OCI-LY1 (cell line): ENCODE results near the gene BRD1.

Experiments
- H2AFZ ChIP-seq: fragments of 200-600 bp; sonication (generic), shearing (Covaris generic); 2 replicates; pipeline ENCODE4 v1.6.0; 2014; ENCODE audit warnings: antibody characterized with exemption, mild to moderate bottlenecking, low read length
- H3F3A ChIP-seq: fragments of 200-600 bp; sonication (generic), shearing (Covaris generic); 2 replicates; pipeline ENCODE4 v1.6.0; 2014; ENCODE audit warnings: mild to moderate bottlenecking, antibody characterized with exemption, low read length, moderate library complexity; ENCODE audit not compliant: insufficient read depth
- H3K27ac ChIP-seq: fragments of 200-600 bp; sonication (generic); 2 replicates; pipeline ENCODE4 v1.5.1; 2014; ENCODE audit warnings: low read length, mixed run types, mild to moderate bottlenecking, low read depth; ENCODE audit not compliant: poor library complexity, severe bottlenecking
- H3K27me3 ChIP-seq: fragments of 200-600 bp; sonication (generic); 2 replicates; pipeline ENCODE4 v1.6.0; 2014; ENCODE audit warnings: antibody characterized with exemption, mild to moderate bottlenecking, low read length, moderate library complexity; ENCODE audit not compliant: insufficient read depth
- H3K36me3 ChIP-seq: fragments of 200-600 bp; sonication (generic); 2 replicates; pipeline ENCODE4 v1.6.1; 2014; ENCODE audit warnings: mild to moderate bottlenecking, antibody characterized with exemption, low read length, moderate library complexity, mixed read lengths; ENCODE audit not compliant: insufficient read depth
- H3K4me1 ChIP-seq: fragments of 200-600 bp; sonication (generic); 2 replicates; pipeline ENCODE4 v1.5.1; 2014; ENCODE audit warnings: mild to moderate bottlenecking, low read length, moderate library complexity; ENCODE audit not compliant: insufficient read depth, severe bottlenecking
- H3K4me2 ChIP-seq: fragments of 200-600 bp; sonication (generic), shearing (Covaris generic); 2 replicates; pipeline ENCODE4 v1.6.1; 2014; ENCODE audit warnings: low read length
- H3K4me3 ChIP-seq: fragments of 200-600 bp; sonication (generic); 2 replicates; pipeline ENCODE4 v1.5.1; 2014; ENCODE audit warnings: low read length, low read depth, mild to moderate bottlenecking, mixed read lengths; ENCODE audit not compliant: poor library complexity, severe bottlenecking
- H3K79me2 ChIP-seq: fragments of 200-600 bp; shearing (Covaris generic); 2 replicates; pipeline ENCODE4 v1.6.1; 2016; ENCODE audit warnings: mixed run types, low read length, mixed read lengths; ENCODE audit not compliant: insufficient read depth
- H3K9ac ChIP-seq: fragments of 200-600 bp; sonication (generic), shearing (Covaris generic); 2 replicates; pipeline ENCODE4 v1.6.1; 2014; ENCODE audit warnings: mild to moderate bottlenecking, low read length, mixed read lengths
- H3K9me2 ChIP-seq: fragments of 200-600 bp; sonication (generic), shearing (Covaris generic); 2 replicates; pipeline ENCODE4 v1.6.1; 2014; ENCODE audit warnings: low read depth, mild to moderate bottlenecking, low read length, mixed read lengths
- H3K9me3 ChIP-seq: fragments of 200-600 bp; shearing (Covaris generic); 2 replicates; pipeline ENCODE4 v1.6.1; 2014; ENCODE audit warnings: low read length, mixed read lengths
- H4K20me1 ChIP-seq: fragments of 200-600 bp; sonication (generic), shearing (Covaris generic); 2 replicates; pipeline ENCODE4 v1.6.0; 2016; ENCODE audit warnings: mild to moderate bottlenecking, low read length; ENCODE audit not compliant: insufficient read depth
- EZH2 ChIP-seq: fragments of 200-600 bp; sonication (generic), shearing (Covaris generic); IDR thresholded peaks from 2 replicates; pipeline ENCODE4 v1.8.0; 2017; ENCODE audit warnings: borderline replicate concordance, mixed run types, mild to moderate bottlenecking, antibody characterized with exemption, low read length, moderate library complexity, mixed read lengths
- TF ChIP-seq, protein P1 (sequence below): fragments of 200-600 bp; sonication (generic), shearing (Covaris generic); IDR thresholded peaks from 2 replicates; pipeline ENCODE4 v1.5.1; 2017; ENCODE audit warnings: mild to moderate bottlenecking, antibody characterized with exemption, low read length, moderate library complexity, mixed read lengths

Gene BRD1

DNA sequence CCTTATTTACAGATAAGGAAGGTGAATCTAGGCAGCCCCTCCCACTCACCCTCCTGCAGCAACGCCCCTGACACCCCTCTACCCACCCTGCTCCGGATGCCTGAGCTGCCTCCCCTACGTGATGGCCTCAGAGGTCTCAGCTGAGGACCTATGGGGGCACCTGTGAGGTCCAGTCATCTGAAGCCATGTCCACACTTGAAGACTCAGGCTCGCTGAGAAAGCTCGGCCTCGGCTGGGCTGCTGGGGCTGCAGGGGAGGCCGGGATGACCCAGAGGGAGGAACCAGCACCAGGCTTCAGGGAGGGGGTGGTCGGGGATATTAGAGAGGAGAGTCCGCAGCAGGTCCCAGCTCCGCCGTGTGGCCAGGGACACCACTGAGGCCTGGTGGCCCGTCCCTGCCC is 92.8 kb downstream of the BRD1 start:
- H3K9ac ChIP-seq, result no peak overlapping the region
- no peaks in the 10 kb centered on the region for H4K20me1 ChIP-seq
- no peaks in the 10 kb centered on the region for H3K9me2 ChIP-seq
- no peak overlapping the region for H3K27ac ChIP-seq
- no peak overlapping the region for H3K4me3 ChIP-seq
- no peaks in the 10 kb centered on the region for H3K4me1 ChIP-seq
- H3F3A ChIP-seq, result no peaks in the 10 kb centered on the region
- H3K79me2 ChIP-seq, result no peaks in the 10 kb centered on the region
- H3K4me2 ChIP-seq, result no peak overlapping the region
- TF ChIP-seq, protein P1, sequence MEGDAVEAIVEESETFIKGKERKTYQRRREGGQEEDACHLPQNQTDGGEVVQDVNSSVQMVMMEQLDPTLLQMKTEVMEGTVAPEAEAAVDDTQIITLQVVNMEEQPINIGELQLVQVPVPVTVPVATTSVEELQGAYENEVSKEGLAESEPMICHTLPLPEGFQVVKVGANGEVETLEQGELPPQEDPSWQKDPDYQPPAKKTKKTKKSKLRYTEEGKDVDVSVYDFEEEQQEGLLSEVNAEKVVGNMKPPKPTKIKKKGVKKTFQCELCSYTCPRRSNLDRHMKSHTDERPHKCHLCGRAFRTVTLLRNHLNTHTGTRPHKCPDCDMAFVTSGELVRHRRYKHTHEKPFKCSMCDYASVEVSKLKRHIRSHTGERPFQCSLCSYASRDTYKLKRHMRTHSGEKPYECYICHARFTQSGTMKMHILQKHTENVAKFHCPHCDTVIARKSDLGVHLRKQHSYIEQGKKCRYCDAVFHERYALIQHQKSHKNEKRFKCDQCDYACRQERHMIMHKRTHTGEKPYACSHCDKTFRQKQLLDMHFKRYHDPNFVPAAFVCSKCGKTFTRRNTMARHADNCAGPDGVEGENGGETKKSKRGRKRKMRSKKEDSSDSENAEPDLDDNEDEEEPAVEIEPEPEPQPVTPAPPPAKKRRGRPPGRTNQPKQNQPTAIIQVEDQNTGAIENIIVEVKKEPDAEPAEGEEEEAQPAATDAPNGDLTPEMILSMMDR, result no peak
- TF ChIP-seq EZH2, result no peak
- no peaks in the 10 kb centered on the region for H3K36me3 ChIP-seq
- H3K9me3 ChIP-seq, result peaks cover 4% of the 10 kb centered on the region; the same call in 1 of the 2 replicates
- H2AFZ ChIP-seq, result no peak overlapping the region
- H3K27me3 ChIP-seq, result peaks cover 9% of the 10 kb centered on the region; the same call in 1 of the 2 replicates

DNA sequence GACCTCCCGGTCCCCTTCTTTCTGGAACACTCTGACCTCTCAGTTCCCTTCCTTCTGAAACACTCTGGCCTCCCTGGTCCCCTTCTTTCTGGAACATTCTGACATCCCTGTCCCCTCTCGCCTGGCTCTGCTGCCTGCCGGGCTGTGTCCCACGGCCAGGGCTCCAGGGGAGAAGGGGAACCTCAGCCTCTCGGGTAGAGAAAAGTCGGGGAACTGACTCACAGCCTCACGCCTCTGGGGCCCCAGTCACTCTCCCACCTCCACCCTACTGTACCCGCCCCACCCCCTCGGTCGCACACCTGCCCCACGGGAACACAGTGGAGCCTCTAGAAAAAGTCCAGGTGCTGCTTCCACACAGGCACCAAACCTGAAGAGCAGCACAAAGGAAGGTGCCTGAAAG is 93.3 kb downstream of the BRD1 start:
- no peaks in the 10 kb centered on the region for H4K20me1 ChIP-seq
- H3K4me3 ChIP-seq, result no peak overlapping the region
- no peaks in the 10 kb centered on the region for H3K9me2 ChIP-seq
- no peaks in the 10 kb centered on the region for H3K4me1 ChIP-seq
- H3K27ac ChIP-seq, result no peak overlapping the region
- no peaks in the 10 kb centered on the region for H3K79me2 ChIP-seq
- no peaks in the 10 kb centered on the region for H3F3A ChIP-seq
- H3K4me2 ChIP-seq, result no peak overlapping the region
- H3K36me3 ChIP-seq, result no peaks in the 10 kb centered on the region
- H3K9me3 ChIP-seq, result peaks cover 4% of the 10 kb centered on the region; the same call in 1 of the 2 replicates
- TF ChIP-seq EZH2, result no peak
- TF ChIP-seq, protein P1, result no peak
- H3K27me3 ChIP-seq, result peaks cover 9% of the 10 kb centered on the region; the same call in 1 of the 2 replicates
- no peak overlapping the region for H2AFZ ChIP-seq
- H3K9ac ChIP-seq, result no peak overlapping the region

DNA sequence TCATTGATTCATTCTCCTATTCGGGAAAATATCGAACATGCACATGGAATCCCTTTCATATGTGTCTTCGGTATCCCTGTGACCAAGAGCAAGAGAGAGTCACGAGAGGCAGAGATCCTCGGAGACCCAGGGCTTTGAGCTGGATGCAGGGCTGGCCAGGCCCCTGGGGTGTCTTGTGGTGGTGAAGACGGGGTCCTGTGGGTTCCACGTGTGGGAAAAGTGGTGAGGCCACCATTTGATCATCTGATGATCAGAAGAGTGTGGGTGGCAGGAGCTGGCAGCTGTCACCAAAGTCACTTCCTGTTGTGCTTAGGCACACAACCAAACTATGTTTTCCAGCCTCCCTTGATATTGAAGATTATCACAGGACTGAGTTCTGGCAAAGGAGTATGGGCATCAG is 94.0 kb downstream of the BRD1 start:
- Histone ChIP-seq H3K27ac (no peak overlapping the region), H3K4me1 (no peaks in the 10 kb centered on the region), H4K20me1 (no peaks in the 10 kb centered on the region), H3K9ac (no peak overlapping the region), H2AFZ (no peak overlapping the region), H3F3A (no peaks in the 10 kb centered on the region), H3K4me3 (no peak overlapping the region), H3K9me2 (no peaks in the 10 kb centered on the region), H3K9me3 (no peaks in the 10 kb centered on the region), H3K79me2 (no peaks in the 10 kb centered on the region), H3K27me3 (peaks cover 6% of the 10 kb centered on the region; the same call in 1 of the 2 replicates), H3K4me2 (no peak overlapping the region), H3K36me3 (no peaks in the 10 kb centered on the region)
- no peak for TF ChIP-seq EZH2
- TF ChIP-seq, protein P1, result no peak
